GM21447 (cell line): ENCODE measurements around the gene SIRT2.

Experiments used
- ATAC-seq: cut with Tn5 transposase; IDR thresholded peaks from one replicate; pipeline ENCODE4 v1.9.1; 2021; ENCODE audit not compliant: unreplicated experiment

The SIRT2 gene

DNA sequence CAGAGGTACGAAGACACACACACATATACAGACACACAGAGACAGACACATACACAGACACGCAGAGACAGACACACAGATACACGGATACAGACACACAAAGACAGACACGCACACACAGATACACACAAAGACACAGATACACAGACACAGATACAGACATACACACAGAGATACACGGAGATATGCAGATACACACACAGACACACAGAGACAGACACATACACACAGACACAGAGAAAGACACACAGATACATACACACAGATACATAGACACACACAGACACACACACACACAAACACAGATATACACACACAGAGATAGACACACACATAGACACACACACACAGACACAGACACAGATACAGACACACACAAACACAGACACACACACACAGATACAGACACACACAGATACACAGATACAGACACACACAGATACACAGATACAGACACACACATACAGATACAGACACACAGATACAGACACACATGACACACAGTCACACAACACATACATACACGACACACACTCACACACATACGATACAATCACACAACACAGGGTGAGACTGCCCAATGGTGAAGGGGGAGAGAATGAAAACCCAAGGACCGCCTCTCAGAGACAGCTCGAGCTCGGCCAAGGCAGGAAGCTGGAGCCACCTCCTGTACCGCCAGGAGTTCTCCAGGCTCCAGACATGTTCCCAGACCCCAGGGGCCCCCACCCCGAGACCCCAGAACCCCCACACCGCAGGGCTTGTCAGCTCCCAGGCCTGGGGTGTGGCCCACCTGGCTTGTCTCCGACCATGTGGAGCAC is 21.4 kb upstream of the SIRT2 start:
- no peak for ATAC-seq

GRCh38 chr19:38919837-38920601 is 20.6 kb upstream of the SIRT2 start:
- ATAC-seq, result no peak

DNA sequence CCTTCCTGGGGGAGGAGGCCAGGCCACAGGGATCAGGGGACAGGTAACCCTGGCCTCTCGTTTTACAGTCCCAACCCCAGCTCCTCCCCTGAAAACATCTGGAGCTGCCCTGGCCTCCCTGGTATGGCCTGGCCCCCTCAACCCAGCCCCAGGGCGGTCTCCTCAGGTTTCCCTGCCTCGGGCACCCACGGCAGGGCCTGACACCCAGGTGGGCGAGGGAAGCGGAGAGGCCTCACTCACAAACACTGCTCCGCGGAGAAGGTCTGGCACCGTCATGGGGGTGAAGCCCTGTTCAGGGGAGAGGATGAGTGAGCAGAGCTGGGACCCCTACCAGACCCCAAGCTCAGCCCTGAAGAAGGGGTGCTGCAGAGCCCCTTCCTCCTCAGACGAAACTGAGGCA is 19.1 kb upstream of the SIRT2 start:
- ATAC-seq, result no peak

DNA sequence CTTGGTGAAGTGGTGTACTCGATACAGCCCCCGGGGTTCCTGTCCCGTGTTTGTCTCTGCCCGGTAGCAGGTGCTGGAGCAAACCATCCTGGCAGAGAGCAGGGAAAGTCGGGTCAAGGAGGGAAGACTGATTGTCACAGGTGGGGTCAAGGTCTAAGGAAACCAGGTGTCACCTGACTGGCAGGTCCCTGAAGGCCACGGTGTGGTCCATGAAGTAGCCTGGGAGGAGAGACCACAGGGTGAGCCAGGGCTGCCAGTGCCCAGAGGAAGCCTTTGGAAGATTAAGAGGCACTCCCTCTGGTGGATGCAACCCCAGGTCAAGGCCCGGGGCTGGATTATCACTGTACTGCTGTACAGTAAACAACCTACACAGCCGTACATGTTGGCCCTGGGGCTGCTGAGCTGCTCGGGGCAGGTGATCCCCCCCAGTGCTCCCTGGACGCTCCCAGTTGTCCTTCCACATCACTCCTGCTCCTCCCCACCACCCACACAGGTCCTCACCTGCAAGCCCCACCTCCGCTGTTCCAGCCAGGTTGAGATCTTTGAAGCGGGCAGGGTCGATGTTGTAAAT is 18.6 kb upstream of the SIRT2 start:
- no peak for ATAC-seq

DNA sequence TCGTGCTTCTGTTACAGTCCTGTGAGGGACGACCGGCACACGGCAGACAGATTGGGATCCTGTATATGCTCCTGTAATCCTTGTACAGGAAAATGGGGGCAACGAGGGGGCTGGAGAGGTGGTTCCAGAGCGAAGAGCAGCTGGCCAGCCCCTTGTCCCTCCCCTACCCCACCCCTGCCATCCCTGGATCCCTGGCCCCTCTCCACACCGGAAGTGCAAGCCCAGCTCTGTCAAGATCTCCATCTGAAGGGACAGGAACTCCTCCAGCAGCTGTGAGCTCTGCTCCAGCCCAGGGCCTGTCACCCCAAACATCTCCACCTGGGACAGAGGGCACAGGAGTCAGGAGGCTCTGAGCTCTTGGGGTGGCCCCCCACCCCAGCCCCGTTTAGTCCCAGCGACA is 18.1 kb upstream of the SIRT2 start:
- no peak for ATAC-seq

DNA sequence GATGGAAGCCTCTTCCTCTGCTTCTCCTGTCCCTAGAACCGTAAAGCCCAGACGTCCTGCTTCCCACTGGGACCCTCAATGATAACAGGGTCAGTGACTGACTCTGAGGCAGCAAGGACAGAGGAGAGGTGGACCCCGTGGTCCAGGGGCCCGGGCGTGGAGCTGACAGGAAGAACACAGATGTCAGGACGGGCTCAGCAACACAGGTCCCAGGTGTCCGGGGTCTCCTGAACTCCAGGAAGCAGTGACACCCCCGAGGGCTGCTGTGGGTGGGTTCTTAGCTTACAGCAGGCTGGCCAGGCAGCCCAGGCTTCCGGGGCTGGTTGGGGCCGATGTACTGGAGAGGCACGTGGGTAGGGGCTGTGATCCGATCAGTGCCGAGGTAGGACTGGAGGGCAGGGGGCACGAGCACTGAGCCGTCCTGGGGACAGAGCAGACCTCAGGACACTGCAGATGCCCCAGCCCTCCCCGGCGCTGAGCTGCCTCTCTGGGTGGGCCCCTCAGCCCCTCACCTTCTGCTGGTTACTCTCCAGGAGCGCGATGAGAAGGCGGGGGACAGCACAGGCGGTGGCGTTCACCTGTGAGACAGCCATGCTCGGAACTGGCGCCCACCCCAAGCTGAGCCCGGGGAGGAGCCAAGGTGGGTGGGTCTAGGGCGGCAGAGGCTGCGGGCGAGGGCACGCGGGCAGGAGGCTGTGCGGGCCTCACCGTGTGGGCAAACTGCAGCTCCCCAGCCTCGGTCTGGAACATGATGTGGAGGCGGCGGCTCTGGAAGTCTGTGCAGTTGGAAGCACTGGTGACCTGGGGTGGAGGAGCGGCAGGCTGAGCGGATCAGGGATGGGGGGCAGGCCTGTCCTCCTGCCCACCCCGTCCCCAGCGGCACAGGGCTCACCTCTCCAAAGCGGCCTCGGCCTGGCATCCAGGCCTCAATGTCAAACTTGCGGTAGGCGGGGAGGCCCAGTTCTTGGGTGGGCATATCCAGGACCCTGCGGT is 16.2 kb upstream of the SIRT2 start:
- no peak for ATAC-seq

- ATAC-seq, result no peak
Observed at GRCh38 chr19:38913958-38914357, 14.5 kb upstream of the SIRT2 start.

GRCh38 chr19:38912600-38913514 is 13.4 kb upstream of the SIRT2 start:
- ATAC-seq, result no peak

DNA sequence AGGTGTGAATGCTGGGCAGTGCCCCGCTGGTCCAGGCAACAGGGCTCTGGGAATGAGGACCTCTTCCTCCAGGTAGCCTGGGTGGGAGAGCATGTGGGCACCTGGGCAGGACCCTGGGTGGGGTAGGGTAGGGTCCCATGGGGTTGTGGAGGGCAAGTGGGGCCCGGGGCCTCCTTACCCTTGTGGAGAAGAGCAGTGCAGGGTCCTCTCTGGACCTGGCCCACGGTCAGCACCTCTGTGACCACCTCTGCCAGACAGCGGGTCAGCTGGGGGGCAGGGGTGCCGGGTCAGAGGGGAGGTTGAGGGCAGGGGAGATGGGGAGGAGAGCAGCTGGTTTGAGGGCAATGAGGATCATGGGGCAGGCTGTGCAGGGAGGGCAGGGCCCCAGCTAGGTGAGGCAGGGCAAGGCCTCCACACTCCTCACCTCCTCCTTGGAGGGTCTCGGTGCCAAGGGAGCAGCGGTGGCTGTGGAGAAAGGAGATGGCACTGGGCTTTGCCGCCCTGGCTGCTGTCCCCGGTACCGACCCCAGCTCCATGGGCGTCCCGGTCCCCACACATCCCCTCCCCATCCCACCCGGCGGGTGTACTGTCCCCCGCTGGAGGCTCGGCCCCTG is 12.1 kb upstream of the SIRT2 start:
- no peak for ATAC-seq

DNA sequence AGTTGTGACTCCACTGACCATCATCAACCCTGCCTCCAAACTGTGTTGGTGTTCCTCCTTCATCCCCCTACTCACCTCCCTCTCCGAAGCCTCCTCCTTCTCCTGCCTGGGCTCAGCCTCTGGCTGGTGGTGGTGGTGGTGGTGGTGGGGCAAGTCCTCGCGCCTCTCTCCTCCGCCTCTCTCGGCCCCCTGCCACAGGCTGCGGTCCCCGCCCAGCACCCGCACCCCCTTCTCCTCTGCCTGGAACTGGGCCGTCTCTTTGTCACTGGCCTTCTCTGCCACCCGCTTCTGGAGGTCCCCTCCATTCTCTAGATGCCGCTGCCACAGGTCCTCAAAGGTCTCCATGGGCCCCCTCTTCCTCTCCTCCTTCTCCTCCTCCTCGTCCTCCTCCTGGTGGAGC is 11.1 kb upstream of the SIRT2 start:
- ATAC-seq, result no peak

GRCh38 chr19:38908911-38909310 is 9.5 kb upstream of the SIRT2 start:
- ATAC-seq, result no peak

GRCh38 chr19:38907670-38908069 is 8.3 kb upstream of the SIRT2 start:
- ATAC-seq, result no peak

- ATAC-seq, result no peak
Observed at GRCh38 chr19:38907227-38907626, 7.8 kb upstream of the SIRT2 start.

DNA sequence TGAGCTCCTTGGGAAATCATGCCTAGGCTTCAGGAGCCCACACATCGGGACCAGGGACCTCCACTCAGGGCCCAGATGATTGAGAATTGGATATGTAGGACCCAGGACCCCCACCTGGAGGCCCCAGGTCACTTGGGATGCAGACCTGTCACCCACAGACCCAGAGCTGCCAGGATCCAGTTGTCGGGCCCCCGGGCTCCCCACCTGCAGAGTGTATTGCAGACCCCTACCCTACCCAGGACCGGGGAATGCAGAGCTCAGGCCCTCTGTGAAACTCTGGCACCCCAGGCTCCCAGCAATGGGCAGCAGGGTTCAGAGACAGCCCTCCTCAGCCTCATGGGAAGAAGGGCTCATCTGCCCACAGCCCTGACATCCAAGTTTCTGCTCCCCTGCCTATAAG is 6.2 kb upstream of the SIRT2 start:
- no peak for ATAC-seq

GRCh38 chr19:38904581-38905539 is 5.4 kb upstream of the SIRT2 start:
- no peak for ATAC-seq

DNA sequence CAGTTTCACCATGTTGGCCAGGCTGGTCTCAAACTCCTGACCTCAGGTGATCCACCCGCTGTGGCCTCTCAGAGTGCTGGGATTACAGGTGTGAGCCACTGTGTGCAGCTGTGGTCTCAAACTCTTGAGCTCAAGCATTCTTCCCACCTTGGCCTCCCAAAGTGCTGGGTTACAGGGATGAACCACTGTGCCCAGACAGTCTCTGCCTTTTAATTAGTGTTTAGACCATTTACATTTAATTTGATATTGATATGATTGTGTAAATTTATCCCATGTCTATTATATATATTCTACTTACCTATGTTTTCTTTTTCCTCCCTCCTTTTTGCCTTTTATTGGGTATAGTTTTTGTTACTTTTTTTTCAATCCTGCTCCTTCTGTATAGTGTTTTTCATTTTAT is 2.3 kb upstream of the SIRT2 start:
- no peak for ATAC-seq

GRCh38 chr19:38900743-38901190 is 1.3 kb upstream of the SIRT2 start:
- ATAC-seq, result no peak

DNA sequence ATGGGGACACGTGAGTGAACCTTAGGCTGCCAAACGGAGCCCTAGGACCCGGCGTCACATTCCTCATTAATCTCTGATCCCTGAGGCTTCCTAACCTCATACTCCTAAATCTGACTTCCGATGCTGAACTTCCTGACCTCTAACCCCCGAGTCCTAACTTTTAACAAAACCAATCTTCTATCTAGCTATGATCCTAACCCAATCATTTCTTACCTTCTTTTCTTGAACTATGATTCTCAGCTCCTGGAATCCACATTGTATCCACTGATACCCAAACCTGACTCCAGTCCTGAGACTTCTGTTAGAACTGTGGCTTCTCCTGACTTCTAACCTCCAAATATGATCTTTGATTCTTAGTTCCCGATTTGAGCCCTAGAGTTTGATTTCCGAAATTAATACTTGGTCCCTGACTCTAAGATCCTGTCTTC is 798 bp upstream of the SIRT2 start:
- no peak for ATAC-seq
